C1 segment of cervical spinal cord (tissue), 14 donors: Measurements from ENCODE around the gene CKMT1B.
"Not testable (repeated sequence)": the region's sequence is repeated elsewhere in the genome, so short reads cannot be mapped to it uniquely, and the experiment has no call there.

ENCODE experiments used
- DNase-seq, 14 donors: peaks; one replicate each; lab custom pipeline; 2025; lab: John Stamatoyannopoulos, UW

The CKMT1B gene

DNA sequence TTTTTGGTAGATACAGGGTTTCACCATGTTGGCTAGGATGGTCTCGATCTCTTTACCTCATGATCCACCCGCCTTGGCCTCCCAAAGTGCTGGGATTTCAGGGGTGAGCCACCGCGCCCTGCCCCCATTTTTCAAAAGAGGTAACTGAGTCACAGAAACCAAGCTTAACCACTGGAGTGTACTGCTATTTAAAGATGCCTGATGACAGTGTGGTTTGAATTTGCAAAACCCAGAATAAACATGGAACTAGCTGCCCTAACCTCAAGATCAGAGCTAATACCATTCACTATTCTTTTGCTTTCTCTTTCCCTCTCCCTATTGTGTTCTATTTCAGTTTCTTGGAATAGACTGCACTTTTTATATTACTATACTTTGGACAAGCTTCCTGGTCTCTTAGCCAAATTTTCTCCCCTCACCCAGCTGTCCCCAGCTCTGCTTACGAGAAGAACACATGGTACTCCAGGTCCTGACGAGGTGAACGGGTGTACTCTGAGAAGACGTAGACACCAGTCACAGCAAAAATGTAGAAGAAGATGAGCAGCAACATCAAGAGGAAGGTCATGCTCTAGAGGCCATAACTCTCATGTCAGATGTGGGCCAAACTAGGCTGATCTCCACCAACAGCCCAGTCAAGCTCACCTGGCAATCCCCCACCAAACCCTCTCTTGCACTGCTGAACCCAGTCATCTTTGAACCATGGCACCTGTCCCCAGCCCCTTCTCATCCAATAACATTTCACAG is 44.8 kb downstream of the CKMT1B start:
- not testable (repeated sequence) for DNase-seq
